ENCODE results near the gene ZNF792.
A peak's percentile ranks its signal among the peaks of the same experiment; 100 is the strongest.

The ZNF792 gene

GRCh38 chr19:34960103-34960805 lies 3.8 kb downstream of the ZNF792 start:
- Histone ChIP-seq H3K4me3 (ENCODE audit: low read depth in 1 of 5, low read length in 5 of 5) (peak overlapping the region; percentile 32 to 89 (median 64)), H3K27me3 (ENCODE audit: control insufficient read depth in 5 of 5, insufficient read depth in 4 of 5, low read length in 5 of 5) (peaks cover 0 to 5% (median 0%) of the 10 kb centered on the region in 5 donors), H3K4me1 (ENCODE audit: control insufficient read depth in 5 of 5, insufficient read depth in 5 of 5, low read length in 5 of 5) (peaks cover 17 to 27% (median 26%) of the 10 kb centered on the region in 5 donors), H3K9ac (ENCODE audit: low read length in 5 of 5) (no peak overlapping the region), H3K36me3 (ENCODE audit: control insufficient read depth in 5 of 5, insufficient read depth in 5 of 5, low read length in 5 of 5) (peaks cover 15 to 49% (median 47%) of the 10 kb centered on the region in 5 donors), H3K9me3 (ENCODE audit: control insufficient read depth in 5 of 5, low read length in 5 of 5) (peaks cover 37 to 69% (median 60%) of the 10 kb centered on the region in 5 donors), H3K27ac (ENCODE audit: low read depth, low read length) (no peak overlapping the region)

GRCh38 chr19:34959021-34959420 lies 5.0 kb downstream of the ZNF792 start:
- peak overlapping the region; percentile 37 to 89 (median 64) for H3K4me3 ChIP-seq (ENCODE audit: low read depth in 1 of 5, low read length in 5 of 5)
- H3K4me1 ChIP-seq (ENCODE audit: control insufficient read depth in 5 of 5, insufficient read depth in 5 of 5, low read length in 5 of 5), result peaks cover 17 to 24% (median 23%) of the 10 kb centered on the region in 5 donors
- H3K9me3 ChIP-seq (ENCODE audit: control insufficient read depth in 5 of 5, low read length in 5 of 5), result peaks cover 37 to 74% (median 64%) of the 10 kb centered on the region in 5 donors
- H3K36me3 ChIP-seq (ENCODE audit: control insufficient read depth in 5 of 5, insufficient read depth in 5 of 5, low read length in 5 of 5), result peaks cover 18 to 49% (median 47%) of the 10 kb centered on the region in 5 donors
- peak overlapping the region in 1 of 5 donors; percentile 79 for H3K9ac ChIP-seq (ENCODE audit: low read length in 5 of 5)
- no peak overlapping the region for H3K27ac ChIP-seq (ENCODE audit: low read depth, low read length)
- peaks cover 0 to 5% (median 0%) of the 10 kb centered on the region in 5 donors for H3K27me3 ChIP-seq (ENCODE audit: control insufficient read depth in 5 of 5, insufficient read depth in 4 of 5, low read length in 5 of 5)

- Histone ChIP-seq H3K9ac (ENCODE audit: low read length in 5 of 5) (peak overlapping the region in 1 of 5 donors; percentile 79), H3K9me3 (ENCODE audit: control insufficient read depth in 5 of 5, low read length in 5 of 5) (peaks cover 37 to 84% (median 73%) of the 10 kb centered on the region in 5 donors), H3K27ac (ENCODE audit: low read depth, low read length) (no peak overlapping the region), H3K4me3 (ENCODE audit: low read depth in 1 of 5, low read length in 5 of 5) (peak overlapping the region; percentile 37 to 89 (median 64)), H3K4me1 (ENCODE audit: control insufficient read depth in 5 of 5, insufficient read depth in 5 of 5, low read length in 5 of 5) (peaks cover 14 to 20% (median 15%) of the 10 kb centered on the region in 5 donors), H3K36me3 (ENCODE audit: control insufficient read depth in 5 of 5, insufficient read depth in 5 of 5, low read length in 5 of 5) (peaks cover 22 to 49% (median 47%) of the 10 kb centered on the region in 5 donors), H3K27me3 (ENCODE audit: control insufficient read depth in 5 of 5, insufficient read depth in 4 of 5, low read length in 5 of 5) (peaks cover 0 to 5% (median 0%) of the 10 kb centered on the region in 5 donors)
Observed at GRCh38 chr19:34957830-34958751, 5.9 kb downstream of the ZNF792 start.

GRCh38 chr19:34953092-34953491 lies 10.9 kb downstream of the ZNF792 start:
- H3K36me3 ChIP-seq (ENCODE audit: control insufficient read depth in 5 of 5, insufficient read depth in 5 of 5, low read length in 5 of 5), result peaks cover 16 to 26% (median 17%) of the 10 kb centered on the region in 5 donors
- no peak overlapping the region for H3K9ac ChIP-seq (ENCODE audit: low read length in 5 of 5)
- H3K4me1 ChIP-seq (ENCODE audit: control insufficient read depth in 5 of 5, insufficient read depth in 5 of 5, low read length in 5 of 5), result peaks cover 0 to 7% (median 0%) of the 10 kb centered on the region in 5 donors
- H3K27me3 ChIP-seq (ENCODE audit: control insufficient read depth in 5 of 5, insufficient read depth in 4 of 5, low read length in 5 of 5), result peaks cover 0 to 1% (median 0%) of the 10 kb centered on the region in 5 donors
- peak overlapping the region in 1 of 5 donors; percentile 33 for H3K4me3 ChIP-seq (ENCODE audit: low read depth in 1 of 5, low read length in 5 of 5)
- peaks cover 19 to 71% (median 55%) of the 10 kb centered on the region in 5 donors for H3K9me3 ChIP-seq (ENCODE audit: control insufficient read depth in 5 of 5, low read length in 5 of 5)
- no peak overlapping the region for H3K27ac ChIP-seq (ENCODE audit: low read depth, low read length)

GRCh38 chr19:34943861-34944573 lies 20.0 kb downstream of the ZNF792 start:
- peaks cover 16 to 51% (median 41%) of the 10 kb centered on the region in 5 donors for H3K9me3 ChIP-seq (ENCODE audit: control insufficient read depth in 5 of 5, low read length in 5 of 5)
- no peaks in the 10 kb centered on the region for H3K27me3 ChIP-seq (ENCODE audit: control insufficient read depth in 5 of 5, insufficient read depth in 4 of 5, low read length in 5 of 5)
- H3K36me3 ChIP-seq (ENCODE audit: control insufficient read depth in 5 of 5, insufficient read depth in 5 of 5, low read length in 5 of 5), result peaks cover 14 to 25% (median 23%) of the 10 kb centered on the region in 5 donors

GRCh38 chr19:34938886-34939285 lies 25.1 kb downstream of the ZNF792 start:
- no peak overlapping the region for H3K9ac ChIP-seq (ENCODE audit: low read length in 5 of 5)
- no peaks in the 10 kb centered on the region for H3K4me1 ChIP-seq (ENCODE audit: control insufficient read depth in 5 of 5, insufficient read depth in 5 of 5, low read length in 5 of 5)
- H3K4me3 ChIP-seq (ENCODE audit: low read depth in 1 of 5, low read length in 5 of 5), result no peak overlapping the region
- H3K36me3 ChIP-seq (ENCODE audit: control insufficient read depth in 5 of 5, insufficient read depth in 5 of 5, low read length in 5 of 5), result peaks cover 20 to 41% (median 37%) of the 10 kb centered on the region in 5 donors
- H3K9me3 ChIP-seq (ENCODE audit: control insufficient read depth in 5 of 5, low read length in 5 of 5), result peaks cover 8 to 16% (median 14%) of the 10 kb centered on the region in 5 donors
- H3K27ac ChIP-seq (ENCODE audit: low read depth, low read length), result no peak overlapping the region
- H3K27me3 ChIP-seq (ENCODE audit: control insufficient read depth in 5 of 5, insufficient read depth in 4 of 5, low read length in 5 of 5), result no peaks in the 10 kb centered on the region

More at GRCh38 chr19:34943861-34944573, 20.0 kb downstream of the ZNF792 start:
- Histone ChIP-seq H3K4me1 (ENCODE audit: control insufficient read depth in 5 of 5, insufficient read depth in 5 of 5, low read length in 5 of 5) (no peaks in the 10 kb centered on the region), H3K4me3 (ENCODE audit: low read depth in 1 of 5, low read length in 5 of 5) (peak overlapping the region; percentile 8 to 43 (median 12)), H3K9ac (ENCODE audit: low read length in 5 of 5) (no peak overlapping the region), H3K27ac (ENCODE audit: low read depth, low read length) (no peak overlapping the region)

GRCh38 chr19:34936184-34936583 lies 27.8 kb downstream of the ZNF792 start:
- Histone ChIP-seq H3K9me3 (ENCODE audit: control insufficient read depth in 5 of 5, low read length in 5 of 5) (peaks cover 0 to 2% (median 0%) of the 10 kb centered on the region in 5 donors), H3K27me3 (ENCODE audit: control insufficient read depth in 5 of 5, insufficient read depth in 4 of 5, low read length in 5 of 5) (no peaks in the 10 kb centered on the region), H3K4me3 (ENCODE audit: low read depth in 1 of 5, low read length in 5 of 5) (no peak overlapping the region), H3K27ac (ENCODE audit: low read depth, low read length) (no peak overlapping the region), H3K9ac (ENCODE audit: low read length in 5 of 5) (no peak overlapping the region), H3K36me3 (ENCODE audit: control insufficient read depth in 5 of 5, insufficient read depth in 5 of 5, low read length in 5 of 5) (peaks cover 24 to 50% (median 30%) of the 10 kb centered on the region in 5 donors), H3K4me1 (ENCODE audit: control insufficient read depth in 5 of 5, insufficient read depth in 5 of 5, low read length in 5 of 5) (no peaks in the 10 kb centered on the region)

GRCh38 chr19:34932494-34932893 lies 31.5 kb downstream of the ZNF792 start:
- H3K36me3 ChIP-seq (ENCODE audit: control insufficient read depth in 5 of 5, insufficient read depth in 5 of 5, low read length in 5 of 5), result peaks cover 27 to 51% (median 33%) of the 10 kb centered on the region in 5 donors
- no peaks in the 10 kb centered on the region for H3K27me3 ChIP-seq (ENCODE audit: control insufficient read depth in 5 of 5, insufficient read depth in 4 of 5, low read length in 5 of 5)
- H3K9ac ChIP-seq (ENCODE audit: low read length in 5 of 5), result no peak overlapping the region

GRCh38 chr19:34926685-34927375 lies 37.2 kb downstream of the ZNF792 start, which contains the start of gene ZNF30:
ZNF30 (plus strand) TSS chr19:34926903; CDS start chr19:34929948, 3,045 bp downstream.
- peaks cover 8 to 12% (median 11%) of the 10 kb centered on the region in 5 donors for H3K36me3 ChIP-seq (ENCODE audit: control insufficient read depth in 5 of 5, insufficient read depth in 5 of 5, low read length in 5 of 5)
- H3K4me1 ChIP-seq (ENCODE audit: control insufficient read depth in 5 of 5, insufficient read depth in 5 of 5, low read length in 5 of 5), result peaks cover 0 to 17% (median 12%) of the 10 kb centered on the region in 5 donors
- no peaks in the 10 kb centered on the region for H3K27me3 ChIP-seq (ENCODE audit: control insufficient read depth in 5 of 5, insufficient read depth in 4 of 5, low read length in 5 of 5)
- H3K9me3 ChIP-seq (ENCODE audit: control insufficient read depth in 5 of 5, low read length in 5 of 5), result peaks cover 0 to 4% (median 0%) of the 10 kb centered on the region in 5 donors
- peak within 1 kb of the TSS; percentile 72 to 93 (median 80) for H3K4me3 ChIP-seq (ENCODE audit: low read depth in 1 of 5, low read length in 5 of 5)
- H3K27ac ChIP-seq (ENCODE audit: low read depth, low read length), result peak within 1 kb of the TSS; percentile 69
- peak within 1 kb of the TSS; percentile 43 to 80 (median 71) for H3K9ac ChIP-seq (ENCODE audit: low read length in 5 of 5)

More at GRCh38 chr19:34932494-34932893, 31.5 kb downstream of the ZNF792 start:
- Histone ChIP-seq H3K27ac (ENCODE audit: low read depth, low read length) (no peak overlapping the region), H3K4me3 (ENCODE audit: low read depth in 1 of 5, low read length in 5 of 5) (no peak overlapping the region), H3K4me1 (ENCODE audit: control insufficient read depth in 5 of 5, insufficient read depth in 5 of 5, low read length in 5 of 5) (peaks cover 0 to 5% (median 4%) of the 10 kb centered on the region in 5 donors), H3K9me3 (ENCODE audit: control insufficient read depth in 5 of 5, low read length in 5 of 5) (no peaks in the 10 kb centered on the region)
